Measurements from ENCODE around the gene TMEM127. TPM values are rescaled to one million over a fixed set of nuclear protein-coding genes. Genes with fewer than 3 reads are reported as not detected.

The TMEM127 gene
- total and polyA plus RNA-seq, 3 donors from 2014 or later: 25.0 to 32.1 (median 29.2) TPM

DNA sequence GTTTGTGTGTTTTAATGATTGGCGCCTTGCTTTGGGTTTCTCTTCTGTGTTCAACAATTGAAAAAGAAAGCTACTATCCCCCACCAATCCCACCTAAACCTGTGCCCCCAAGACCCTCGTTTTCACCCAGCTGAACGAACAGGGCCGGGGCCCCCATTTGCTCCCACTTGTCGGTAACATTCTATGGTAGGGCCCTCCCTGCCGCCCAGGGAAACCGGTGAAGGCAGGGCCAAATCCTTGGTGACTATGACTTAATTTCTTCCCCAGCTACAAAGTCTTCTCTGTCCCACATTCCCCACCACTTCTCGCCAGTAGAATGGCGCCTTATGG, 40.1 kb upstream of the TMEM127 start:
- intact Hi-C loops (cut with DNase I; ENCODE audit: low total_unique reads): no loop called here
- TF ChIP-seq, protein P1, sequence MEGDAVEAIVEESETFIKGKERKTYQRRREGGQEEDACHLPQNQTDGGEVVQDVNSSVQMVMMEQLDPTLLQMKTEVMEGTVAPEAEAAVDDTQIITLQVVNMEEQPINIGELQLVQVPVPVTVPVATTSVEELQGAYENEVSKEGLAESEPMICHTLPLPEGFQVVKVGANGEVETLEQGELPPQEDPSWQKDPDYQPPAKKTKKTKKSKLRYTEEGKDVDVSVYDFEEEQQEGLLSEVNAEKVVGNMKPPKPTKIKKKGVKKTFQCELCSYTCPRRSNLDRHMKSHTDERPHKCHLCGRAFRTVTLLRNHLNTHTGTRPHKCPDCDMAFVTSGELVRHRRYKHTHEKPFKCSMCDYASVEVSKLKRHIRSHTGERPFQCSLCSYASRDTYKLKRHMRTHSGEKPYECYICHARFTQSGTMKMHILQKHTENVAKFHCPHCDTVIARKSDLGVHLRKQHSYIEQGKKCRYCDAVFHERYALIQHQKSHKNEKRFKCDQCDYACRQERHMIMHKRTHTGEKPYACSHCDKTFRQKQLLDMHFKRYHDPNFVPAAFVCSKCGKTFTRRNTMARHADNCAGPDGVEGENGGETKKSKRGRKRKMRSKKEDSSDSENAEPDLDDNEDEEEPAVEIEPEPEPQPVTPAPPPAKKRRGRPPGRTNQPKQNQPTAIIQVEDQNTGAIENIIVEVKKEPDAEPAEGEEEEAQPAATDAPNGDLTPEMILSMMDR (IDR thresholded peaks at IDR 0.05): no peak
- TF ChIP-seq POLR2A (IDR thresholded peaks at IDR 0.05): no peak
- Histone ChIP-seq H3K27ac (peak overlapping the region; percentile 69 to 85), H3K9me3 (no peaks in the 10 kb centered on the region), H3K4me1 (peaks cover 12% of the 10 kb centered on the region), H3K4me3 (peak overlapping the region; percentile 58 to 75), H3K27me3 (no peaks in the 10 kb centered on the region), H3K36me3 (ENCODE audit: low read depth, missing control alignments) (no peaks in the 10 kb centered on the region)
- no peak for DNase-seq
- whole genome bisulfite sequencing, 2 donors: 12 to 17% methylated on average over 9 of the region's 9 CpGs

DNA sequence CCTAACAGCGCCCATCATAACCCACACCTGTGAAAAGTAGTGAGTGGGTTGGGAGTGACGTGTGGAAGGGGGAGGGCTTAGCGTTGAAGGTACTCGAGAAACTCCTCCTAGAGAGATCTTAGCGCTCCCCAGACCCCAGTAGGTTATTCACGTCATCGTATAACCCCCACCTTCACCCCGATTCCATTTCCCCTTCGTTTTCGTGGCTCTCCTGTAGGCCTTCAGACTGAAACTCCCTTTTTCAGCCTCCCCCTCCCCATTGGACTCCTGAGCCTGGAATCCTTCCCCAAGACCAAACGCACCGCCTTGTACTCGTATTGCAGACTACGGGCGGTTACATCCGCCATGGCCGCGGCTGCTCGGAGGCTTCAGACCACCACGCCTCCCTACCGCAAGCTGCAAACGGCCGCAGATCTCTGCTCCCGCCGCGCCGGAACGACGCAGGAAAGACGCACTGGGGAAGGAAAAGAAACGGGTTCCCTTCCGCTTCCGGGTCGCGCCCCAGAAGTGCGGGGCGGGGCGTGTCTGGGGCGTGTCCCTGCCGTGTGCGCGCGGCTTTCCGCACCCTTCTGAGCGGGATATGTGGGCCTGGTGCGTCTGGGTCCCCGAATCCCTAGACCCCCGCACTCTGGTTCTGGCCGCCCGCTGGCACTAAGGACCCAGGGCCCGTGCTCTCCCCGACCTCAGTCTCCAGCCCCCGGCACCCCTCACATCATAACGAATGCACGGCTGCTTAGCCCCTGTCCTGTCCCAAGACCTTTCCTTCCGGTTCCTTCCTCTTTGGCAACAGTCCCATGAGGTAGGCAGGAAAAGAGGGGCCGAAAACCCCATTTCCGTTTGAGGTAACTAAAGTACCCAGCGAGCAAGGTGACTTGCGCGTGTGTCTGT, 39.5 kb upstream of the TMEM127 start, which contains the start of gene SNRNP200:
Gene SNRNP200 (minus strand): TSS at position 456 of the 888 bp plus-strand sequence. CDS start 109 bp downstream, at position 347.
- H3K4me1 ChIP-seq: peaks cover 12% of the 10 kb centered on the region

DNA sequence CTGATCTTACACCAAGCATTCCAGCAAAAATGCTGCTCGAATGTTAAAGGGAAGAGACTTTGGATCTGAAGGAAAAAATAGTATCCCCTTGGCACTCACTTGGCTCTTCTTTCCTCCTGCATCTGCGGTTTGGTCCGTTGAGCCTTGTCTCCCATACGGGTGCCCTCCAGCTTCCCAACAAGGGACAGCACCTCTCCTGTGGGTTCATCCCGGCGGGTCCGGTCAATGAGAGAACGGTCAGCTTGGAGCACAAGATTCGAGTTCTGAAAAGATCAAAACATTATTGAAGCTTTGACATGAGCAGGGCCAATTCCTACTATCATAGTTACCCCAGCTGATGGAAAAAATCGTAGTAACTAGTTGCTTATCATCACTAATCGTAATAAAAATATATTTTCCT, 38.8 kb upstream of the TMEM127 start:
- Histone ChIP-seq H3K36me3 (ENCODE audit: low read depth, missing control alignments) (no peaks in the 10 kb centered on the region), H3K4me3 (peak overlapping the region; percentile 58 to 75), H3K4me1 (peaks cover 12% of the 10 kb centered on the region), H3K27me3 (no peaks in the 10 kb centered on the region), H3K9me3 (no peaks in the 10 kb centered on the region), H3K27ac (peak overlapping the region in 1 of 2 donors; percentile 85)
- intact Hi-C loops (cut with DNase I; ENCODE audit: low total_unique reads): no loop called here
- WGBS, 2 donors: 36 to 56% methylated on average over 11 of the region's 11 CpGs
- TF ChIP-seq, protein P1 (IDR thresholded peaks at IDR 0.05): no peak
- no peak for TF ChIP-seq POLR2A (IDR thresholded peaks at IDR 0.05)
- no peak for DNase-seq

More for the DNA sequence above, 39.5 kb upstream of the TMEM127 start, which contains the start of gene SNRNP200:
- 0 to 1% methylated on average over 32 to 60 of the region's 61 CpGs for WGBS, 2 donors
- Histone ChIP-seq H3K27ac (peak within 1 kb of the TSS; percentile 69 to 85), H3K36me3 (ENCODE audit: low read depth, missing control alignments) (no peaks in the 10 kb centered on the region), H3K4me3 (peak within 1 kb of the TSS; percentile 58 to 75), H3K9me3 (no peaks in the 10 kb centered on the region), H3K27me3 (no peaks in the 10 kb centered on the region)
- peak; percentile 94 for DNase-seq
- intact Hi-C loops (cut with DNase I; ENCODE audit: low total_unique reads): no loop called here
- peak; percentile 53 for TF ChIP-seq POLR2A (IDR thresholded peaks at IDR 0.05)
- TF ChIP-seq, protein P1 (IDR thresholded peaks at IDR 0.05): no peak

DNA sequence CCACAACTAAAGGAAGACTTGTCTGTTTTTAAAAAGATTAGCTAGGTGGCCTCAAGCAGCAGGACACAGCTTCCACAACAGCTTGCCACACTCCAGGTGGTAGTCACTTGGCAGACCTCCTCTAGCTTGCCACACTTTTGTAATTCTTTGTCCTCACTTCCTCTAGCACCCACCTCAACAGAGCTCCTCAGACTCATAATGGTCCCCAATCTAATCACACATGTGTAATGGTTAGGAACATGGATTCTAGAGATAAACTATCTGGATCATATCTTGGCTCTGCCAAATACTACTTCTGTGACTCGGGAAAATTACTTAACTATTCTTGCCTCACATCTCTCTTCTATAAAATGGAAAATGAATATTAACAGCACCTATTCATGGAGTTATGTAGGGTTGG, 36.1 kb upstream of the TMEM127 start:
- intact Hi-C loops (cut with DNase I; ENCODE audit: low total_unique reads): no loop called here
- DNase-seq: no peak
- Histone ChIP-seq H3K27ac (no peak overlapping the region), H3K4me3 (no peak overlapping the region), H3K27me3 (no peaks in the 10 kb centered on the region), H3K36me3 (ENCODE audit: low read depth, missing control alignments) (no peaks in the 10 kb centered on the region), H3K4me1 (peaks cover 12% of the 10 kb centered on the region), H3K9me3 (no peaks in the 10 kb centered on the region)
- TF ChIP-seq POLR2A (IDR thresholded peaks at IDR 0.05): no peak
- TF ChIP-seq, protein P1 (IDR thresholded peaks at IDR 0.05): no peak
- 82 to 86% methylated on average over 1 of the region's 1 CpG for WGBS, 2 donors
